HUES64 (cell line): Measurements from ENCODE around the gene CARM1. TPM values are rescaled to one million over a fixed set of nuclear protein-coding genes. Genes with fewer than 3 reads are reported as not detected.

Source experiments
- H3K27ac ChIP-seq: 2 replicates; pipeline ENCODE4 v1.7.0; 2013; ENCODE audit warnings: low read depth, low read length, inconsistent platforms
- H3K27me3 ChIP-seq: 2 replicates; pipeline ENCODE4 v1.6.1; 2013; ENCODE audit warnings: mild to moderate bottlenecking, low read length; ENCODE audit not compliant: insufficient read depth
- H3K36me3 ChIP-seq: 2 replicates; pipeline ENCODE4 v1.6.1; 2013; ENCODE audit warnings: mild to moderate bottlenecking, low read length; ENCODE audit not compliant: insufficient read depth
- H3K4me1 ChIP-seq: 2 replicates; pipeline ENCODE4 v1.6.1; 2013; ENCODE audit warnings: mild to moderate bottlenecking, low read length, moderate library complexity; ENCODE audit not compliant: insufficient read depth
- H3K4me3 ChIP-seq: 2 replicates; pipeline ENCODE4 v1.5.1; 2013; ENCODE audit warnings: mild to moderate bottlenecking, low read length, moderate library complexity
- H3K9ac ChIP-seq: 2 replicates; pipeline ENCODE4 v1.6.1; 2013; ENCODE audit warnings: mild to moderate bottlenecking, low read depth, low read length
- H3K9me3 ChIP-seq: 2 replicates; pipeline ENCODE4 v1.6.1; 2013; ENCODE audit warnings: low read depth, low read length; ENCODE audit not compliant: insufficient read depth
- WGBS: fragments of 150-250, 120-280 bp; methylation state at CpG from one replicate; pipeline ENCODE4 v1.1.7; 2013; ENCODE audit warnings: missing lambda C conversion rate; 5-methylcytosine and 5-hydroxymethylcytosine counted together
- polyA plus RNA-seq, 2 experiments: library from polyadenylated mRNA; stranded (reverse); fragments of 50-300 nt; gene quantifications; one replicate each; pipeline ENCODE4 v1.2.3, GENCODE V29; 2013

CARM1 gene
- polyA plus RNA-seq (2013, experiment 1 of 2), result 104 TPM
- 111 TPM for polyA plus RNA-seq (2013, experiment 2 of 2)

- Histone ChIP-seq H3K9ac (peak within 1 kb of the TSS; percentile 84), H3K4me3 (peak within 1 kb of the TSS; percentile 68), H3K9me3 (no peaks in the 10 kb centered on the region), H3K4me1 (peaks cover 3% of the 10 kb centered on the region), H3K27ac (peak within 1 kb of the TSS; percentile 84), H3K27me3 (no peaks in the 10 kb centered on the region), H3K36me3 (peaks cover 3% of the 10 kb centered on the region; the same call in 1 of the 2 replicates)
- WGBS, result under 1% methylated on average over 98 of the region's 99 CpGs
Measured at GRCh38 chr19:10870955-10871603, at the start of gene CARM1. TSS of gene CARM1 (plus strand) at chr19:10871553. CDS start at chr19:10871703, 150 bp downstream.

DNA sequence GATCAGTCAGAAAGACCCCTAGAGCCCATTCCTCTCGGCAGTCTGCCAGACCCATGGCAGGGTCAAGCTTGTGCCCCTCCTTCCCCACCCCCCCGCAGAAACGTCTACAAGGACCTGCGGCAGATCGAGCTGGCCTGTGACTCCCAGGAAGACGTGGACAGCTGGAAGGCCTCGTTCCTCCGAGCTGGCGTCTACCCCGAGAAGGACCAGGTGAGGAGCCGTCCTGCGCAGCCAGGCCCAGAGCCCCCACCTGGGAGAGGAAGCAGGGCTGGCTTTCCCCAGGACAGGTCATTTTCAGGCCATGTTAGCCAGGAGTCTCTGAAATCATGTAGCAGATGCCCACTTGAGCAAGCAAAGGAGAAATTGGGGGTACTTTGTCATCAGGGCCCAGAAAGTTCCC lies 47.7 kb upstream of the CARM1 start:
- H3K9me3 ChIP-seq, result no peaks in the 10 kb centered on the region
- H3K4me3 ChIP-seq, result no peak overlapping the region
- 96% methylated on average over 12 of the region's 12 CpGs for WGBS
- no peak overlapping the region for H3K9ac ChIP-seq
- H3K27ac ChIP-seq, result no peak overlapping the region
- no peaks in the 10 kb centered on the region for H3K4me1 ChIP-seq
- H3K27me3 ChIP-seq, result no peaks in the 10 kb centered on the region
- H3K36me3 ChIP-seq, result peaks cover 57% of the 10 kb centered on the region

DNA sequence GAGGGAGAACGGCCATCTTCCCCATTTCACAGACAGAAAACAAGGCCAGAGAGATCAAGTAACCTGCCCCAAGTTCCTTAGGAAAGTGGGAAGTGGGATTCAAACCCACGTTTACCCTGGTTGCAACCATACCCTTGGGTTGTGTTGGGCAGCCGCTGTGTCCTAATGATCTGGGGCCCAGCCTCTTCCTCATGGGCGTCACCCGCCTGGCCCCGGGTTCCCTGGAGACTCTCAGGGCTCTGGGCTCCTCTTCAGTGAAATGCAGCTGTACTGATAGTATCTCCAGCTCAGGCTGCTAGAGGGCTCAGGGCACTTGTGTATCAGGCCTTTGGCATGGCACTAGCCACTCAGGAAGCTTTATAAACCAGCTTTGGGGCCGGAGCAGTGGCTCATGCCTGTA lies 45.1 kb upstream of the CARM1 start:
- Histone ChIP-seq H3K9ac (no peak overlapping the region), H3K27me3 (no peaks in the 10 kb centered on the region), H3K4me3 (no peak overlapping the region), H3K4me1 (no peaks in the 10 kb centered on the region), H3K27ac (no peak overlapping the region), H3K36me3 (peaks cover 52% of the 10 kb centered on the region), H3K9me3 (no peaks in the 10 kb centered on the region)
- 95% methylated on average over 7 of the region's 7 CpGs for WGBS

DNA sequence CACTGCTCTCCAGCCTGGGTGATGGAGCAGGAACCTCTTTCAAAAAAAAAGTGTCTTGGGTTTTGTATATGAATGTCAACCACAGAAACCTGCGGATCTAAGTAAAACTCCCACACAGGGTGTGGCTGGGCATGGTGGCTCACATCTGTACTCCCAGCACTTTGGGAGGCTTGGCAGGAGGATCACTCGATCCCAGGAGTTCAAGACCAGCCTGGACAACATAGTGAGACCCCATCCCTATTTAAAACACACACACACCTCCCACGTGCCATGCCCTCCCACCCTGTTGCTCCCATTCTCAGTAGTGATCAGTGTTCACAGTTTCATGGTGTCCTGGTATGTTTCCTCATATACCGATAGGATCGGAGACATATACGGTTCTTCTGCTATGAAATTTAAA lies 44.5 kb upstream of the CARM1 start:
- peaks cover 49% of the 10 kb centered on the region for H3K36me3 ChIP-seq
- WGBS, result 96% methylated on average over 6 of the region's 6 CpGs
- H3K4me1 ChIP-seq, result no peaks in the 10 kb centered on the region
- H3K9ac ChIP-seq, result no peak overlapping the region
- no peaks in the 10 kb centered on the region for H3K27me3 ChIP-seq
- no peaks in the 10 kb centered on the region for H3K9me3 ChIP-seq
- H3K27ac ChIP-seq, result no peak overlapping the region
- no peak overlapping the region for H3K4me3 ChIP-seq

- Histone ChIP-seq H3K9ac (no peak overlapping the region), H3K9me3 (no peaks in the 10 kb centered on the region), H3K4me3 (no peak overlapping the region), H3K36me3 (peaks cover 62% of the 10 kb centered on the region), H3K27me3 (no peaks in the 10 kb centered on the region), H3K4me1 (no peaks in the 10 kb centered on the region), H3K27ac (0 out of 2 replicates have a peak overlapping the region, but pooled peaks have one; percentile 18)
- 94% methylated on average over 26 of the region's 26 CpGs for WGBS
Measured at GRCh38 chr19:10828981-10829821, 42.2 kb upstream of the CARM1 start.

GRCh38 chr19:10829967-10830366 lies 41.4 kb upstream of the CARM1 start:
- no peak overlapping the region for H3K4me3 ChIP-seq
- no peaks in the 10 kb centered on the region for H3K9me3 ChIP-seq
- no peak overlapping the region for H3K27ac ChIP-seq
- no peak overlapping the region for H3K9ac ChIP-seq
- WGBS, result 94% methylated on average over 16 of the region's 16 CpGs
- H3K36me3 ChIP-seq, result peaks cover 56% of the 10 kb centered on the region
- H3K27me3 ChIP-seq, result no peaks in the 10 kb centered on the region
- H3K4me1 ChIP-seq, result no peaks in the 10 kb centered on the region

DNA sequence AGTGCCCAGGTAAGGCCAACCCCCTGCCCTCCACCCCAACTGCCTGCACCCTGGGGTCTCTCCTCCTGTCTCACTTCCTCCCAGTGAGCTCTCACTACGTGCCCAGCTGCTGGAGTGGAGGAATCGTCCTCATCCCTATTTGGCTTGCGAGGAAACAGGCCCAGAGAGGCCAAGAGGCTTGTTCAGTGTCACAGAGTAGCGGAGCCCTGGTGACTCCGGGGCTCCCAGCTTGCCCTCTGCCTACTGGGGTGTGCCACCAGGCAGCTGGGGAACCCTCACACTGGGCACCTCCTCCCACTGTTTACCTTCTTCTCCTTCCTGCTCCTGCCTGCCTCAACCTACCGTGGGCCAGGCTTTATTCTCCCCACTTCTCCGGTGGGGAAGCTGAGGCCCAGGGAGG lies 41.0 kb upstream of the CARM1 start:
- H3K36me3 ChIP-seq, result peaks cover 54% of the 10 kb centered on the region
- 96% methylated on average over 7 of the region's 7 CpGs for WGBS

GRCh38 chr19:10830931-10831779 lies 40.2 kb upstream of the CARM1 start:
- Histone ChIP-seq H3K27ac (no peak overlapping the region), H3K4me3 (no peak overlapping the region), H3K9me3 (no peaks in the 10 kb centered on the region), H3K36me3 (peaks cover 46% of the 10 kb centered on the region), H3K9ac (no peak overlapping the region), H3K27me3 (no peaks in the 10 kb centered on the region), H3K4me1 (no peaks in the 10 kb centered on the region)
- 88% methylated on average over 31 of the region's 33 CpGs for WGBS

More for the DNA sequence above, 41.0 kb upstream of the CARM1 start:
- Histone ChIP-seq H3K27ac (no peak overlapping the region), H3K9ac (no peak overlapping the region), H3K9me3 (no peaks in the 10 kb centered on the region), H3K27me3 (no peaks in the 10 kb centered on the region), H3K4me1 (no peaks in the 10 kb centered on the region), H3K4me3 (no peak overlapping the region)

- no peak overlapping the region for H3K4me3 ChIP-seq
- H3K9me3 ChIP-seq, result peaks cover 8% of the 10 kb centered on the region; the same call in 1 of the 2 replicates
- H3K27me3 ChIP-seq, result no peaks in the 10 kb centered on the region
- H3K9ac ChIP-seq, result no peak overlapping the region
- WGBS, result 95% methylated on average over 28 of the region's 28 CpGs
- peaks cover 36% of the 10 kb centered on the region for H3K36me3 ChIP-seq
- H3K27ac ChIP-seq, result no peak overlapping the region
- H3K4me1 ChIP-seq, result no peaks in the 10 kb centered on the region
Measured at GRCh38 chr19:10831987-10832938, 39.1 kb upstream of the CARM1 start.

DNA sequence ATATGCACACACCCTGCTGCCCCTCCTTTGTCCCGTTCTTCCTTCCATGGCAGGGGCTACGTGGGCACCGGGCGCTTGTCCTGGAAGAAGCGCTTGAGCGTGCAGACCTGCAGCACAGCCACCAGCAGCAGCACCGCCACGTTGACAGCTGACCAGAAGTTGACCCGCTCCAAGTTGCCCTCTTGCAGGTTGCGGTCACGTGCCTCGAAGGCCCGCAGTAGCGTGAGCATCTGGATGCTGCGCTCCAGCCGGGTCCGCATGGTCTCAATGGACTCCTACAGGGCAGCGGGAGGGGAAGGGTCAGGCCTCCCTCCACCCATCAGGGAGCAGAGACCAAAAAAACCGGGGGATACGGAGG lies 38.4 kb upstream of the CARM1 start:
- Histone ChIP-seq H3K27ac (no peak overlapping the region), H3K4me3 (no peak overlapping the region), H3K36me3 (peaks cover 36% of the 10 kb centered on the region), H3K9me3 (peaks cover 8% of the 10 kb centered on the region; the same call in 1 of the 2 replicates), H3K4me1 (no peaks in the 10 kb centered on the region), H3K27me3 (no peaks in the 10 kb centered on the region), H3K9ac (no peak overlapping the region)
- WGBS, result 95% methylated on average over 20 of the region's 20 CpGs
